AG10803 (cell line): ENCODE measurements around the gene SH3GL2.

Experiments
- DNase-seq: peaks from one replicate; pipeline ENCODE4 v3.0.0; 2010; ENCODE audit warnings: low read depth
- H3K4me3 ChIP-seq: 2 replicates; pipeline ENCODE4 v1.5.1; 2011; ENCODE audit warnings: mild to moderate bottlenecking, low read length, control low read depth
- CTCF ChIP-seq: conservative IDR thresholded peaks from 2 replicates; pipeline ENCODE4 v1.5.1; 2011; ENCODE audit warnings: mild to moderate bottlenecking, low read length, control low read depth, inconsistent platforms

SH3GL2 gene

GRCh38 chr9:17810317-17810716 lies 231.5 kb downstream of the SH3GL2 start:
- no peak for DNase-seq
- TF ChIP-seq CTCF = no peak
- H3K4me3 ChIP-seq = no peak overlapping the region

- TF ChIP-seq CTCF = peak; percentile 92
- H3K4me3 ChIP-seq = no peak overlapping the region
- peak; percentile 56 for DNase-seq
These were observed 232.1 kb downstream of the SH3GL2 start for GRCh38 chr9:17810728-17811571.

- TF ChIP-seq CTCF = no peak
- no peak overlapping the region for H3K4me3 ChIP-seq
- DNase-seq = no peak
These were observed 234.9 kb downstream of the SH3GL2 start for GRCh38 chr9:17813798-17814197.

GRCh38 chr9:17816431-17817027 lies 237.7 kb downstream of the SH3GL2 start:
- H3K4me3 ChIP-seq = no peak overlapping the region
- no peak for DNase-seq
- TF ChIP-seq CTCF = no peak

GRCh38 chr9:17824191-17824590 lies 245.3 kb downstream of the SH3GL2 start:
- peak; percentile 22 for DNase-seq

GRCh38 chr9:17824616-17825264 lies 245.9 kb downstream of the SH3GL2 start:
- TF ChIP-seq CTCF = no peak
- no peak for DNase-seq

More at GRCh38 chr9:17824191-17824590, 245.3 kb downstream of the SH3GL2 start:
- H3K4me3 ChIP-seq = no peak overlapping the region
- no peak for TF ChIP-seq CTCF

More at GRCh38 chr9:17824616-17825264, 245.9 kb downstream of the SH3GL2 start:
- H3K4me3 ChIP-seq = no peak overlapping the region
